ENCODE data around the gene ACE2. TPM values are rescaled to one million over a fixed set of nuclear protein-coding genes. Genes with fewer than 3 reads are reported as not detected.
"Not testable (repeated sequence)": the region's sequence is repeated elsewhere in the genome, so short reads cannot be mapped to it uniquely, and the experiment has no call there.

ACE2 gene
- under 1 TPM; 0.49 to 0.97 (median 0.85) TPM for total RNA-seq

- no peaks in the 10 kb centered on the region for H3K36me3 ChIP-seq
- no peak within 1 kb of the TSS for H3K27ac ChIP-seq
- WGBS, result 70% methylated on average over 4 of the region's 4 CpGs
- H3K27me3 ChIP-seq, result no peaks in the 10 kb centered on the region
- H3K4me3 ChIP-seq, result no peak within 1 kb of the TSS
- DNase-seq (ENCODE audit: low spot score in 2 of 2), result no peak
- no peaks in the 10 kb centered on the region for H3K9me3 ChIP-seq
- no peaks in the 10 kb centered on the region for H3K4me1 ChIP-seq
- no peak for TF ChIP-seq POLR2AphosphoS5 (IDR thresholded peaks at IDR 0.05)
- no peak for TF ChIP-seq EP300 (IDR thresholded peaks at IDR 0.05)
- no peak for TF ChIP-seq POLR2A (IDR thresholded peaks at IDR 0.05)
- TF ChIP-seq CTCF (IDR thresholded peaks at IDR 0.05), result no peak
Measured at GRCh38 chrX:15600745-15601144, at the start of gene ACE2. Gene ACE2 (minus strand): TSS chrX:15600960. CDS start chrX:15600911, 49 bp downstream.

DNA sequence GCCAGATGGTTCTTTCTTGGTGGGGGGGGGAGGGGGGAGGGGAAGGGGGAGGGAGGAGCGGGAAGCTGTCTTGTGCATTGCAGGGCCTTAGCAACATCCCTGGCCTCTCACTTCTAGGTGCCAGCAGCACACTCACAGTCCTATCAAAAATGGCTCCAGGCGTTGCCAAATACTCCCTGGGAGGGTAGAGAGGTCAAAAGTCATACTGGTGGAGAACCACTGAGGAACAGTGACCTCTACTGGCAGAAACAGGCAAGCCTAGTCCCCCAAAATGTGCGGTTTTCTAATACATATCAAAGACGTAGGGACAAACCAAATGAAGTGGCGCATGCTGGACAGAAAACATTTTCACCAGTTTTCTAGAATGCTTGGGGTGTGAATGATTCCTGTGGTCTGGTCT lies 46.8 kb upstream of the ACE2 start:
- H3K4me3 ChIP-seq; DNase-seq (ENCODE audit: low spot score in 2 of 2); H3K27me3 ChIP-seq; H3K27ac ChIP-seq; H3K36me3 ChIP-seq; H3K4me1 ChIP-seq; H3K9me3 ChIP-seq: not testable (repeated sequence)
- no CpG with 5 or more reads among the region's 5 CpGs for WGBS

GRCh38 chrX:15646543-15646942 lies 45.8 kb upstream of the ACE2 start:
- no peaks in the 10 kb centered on the region for H3K36me3 ChIP-seq
- H3K9me3 ChIP-seq, result no peaks in the 10 kb centered on the region
- no peak for DNase-seq (ENCODE audit: low spot score in 2 of 2)
- H3K4me1 ChIP-seq, result no peaks in the 10 kb centered on the region
- no peak overlapping the region for H3K27ac ChIP-seq
- no peaks in the 10 kb centered on the region for H3K27me3 ChIP-seq
- no peak overlapping the region for H3K4me3 ChIP-seq
- WGBS, result 96% methylated on average over 15 of the region's 27 CpGs
- TF ChIP-seq POLR2AphosphoS5 (IDR thresholded peaks at IDR 0.05), result no peak
- TF ChIP-seq POLR2A (IDR thresholded peaks at IDR 0.05), result no peak
- TF ChIP-seq EP300 (IDR thresholded peaks at IDR 0.05), result no peak
- TF ChIP-seq CTCF (IDR thresholded peaks at IDR 0.05), result no peak

GRCh38 chrX:15646031-15646430 lies 45.3 kb upstream of the ACE2 start:
- no peak for TF ChIP-seq CTCF (IDR thresholded peaks at IDR 0.05)
- TF ChIP-seq POLR2A (IDR thresholded peaks at IDR 0.05), result no peak
- no peak for TF ChIP-seq EP300 (IDR thresholded peaks at IDR 0.05)
- TF ChIP-seq POLR2AphosphoS5 (IDR thresholded peaks at IDR 0.05), result no peak
- no peak for DNase-seq (ENCODE audit: low spot score in 2 of 2)
- Histone ChIP-seq H3K4me1 (no peaks in the 10 kb centered on the region), H3K4me3 (no peak overlapping the region), H3K27me3 (no peaks in the 10 kb centered on the region), H3K9me3 (no peaks in the 10 kb centered on the region), H3K36me3 (no peaks in the 10 kb centered on the region), H3K27ac (no peak overlapping the region)
- WGBS, result 94% methylated on average over 6 of the region's 15 CpGs

DNA sequence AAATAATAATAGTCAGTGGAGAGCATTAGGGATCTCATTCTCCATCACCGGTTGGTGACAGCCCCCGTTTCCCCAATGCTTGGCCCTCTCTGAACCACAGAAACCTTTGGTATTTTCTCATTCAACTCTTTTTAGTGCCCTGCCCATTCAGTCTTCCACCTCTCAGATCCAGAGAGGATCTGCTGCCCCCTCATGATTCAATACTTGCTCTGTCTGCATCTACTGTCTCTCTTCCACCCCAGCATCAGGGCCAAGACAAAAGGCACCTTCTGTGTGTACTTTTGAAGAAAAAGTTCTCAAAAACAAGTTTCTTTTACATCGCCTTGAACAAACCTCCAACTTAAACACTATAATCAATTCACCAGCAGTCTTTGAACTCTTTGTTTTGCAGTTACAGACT lies 44.5 kb upstream of the ACE2 start:
- no peak overlapping the region for H3K27ac ChIP-seq
- no peaks in the 10 kb centered on the region for H3K4me1 ChIP-seq
- no peaks in the 10 kb centered on the region for H3K36me3 ChIP-seq
- no peaks in the 10 kb centered on the region for H3K9me3 ChIP-seq
- DNase-seq (ENCODE audit: low spot score in 2 of 2), result no peak
- H3K4me3 ChIP-seq, result no peak overlapping the region
- TF ChIP-seq EP300 (IDR thresholded peaks at IDR 0.05), result no peak
- TF ChIP-seq POLR2A (IDR thresholded peaks at IDR 0.05), result no peak
- TF ChIP-seq POLR2AphosphoS5 (IDR thresholded peaks at IDR 0.05), result no peak
- no peak for TF ChIP-seq CTCF (IDR thresholded peaks at IDR 0.05)
- no peaks in the 10 kb centered on the region for H3K27me3 ChIP-seq
- 78% methylated on average over 3 of the region's 3 CpGs for WGBS

GRCh38 chrX:15644560-15644872 lies 43.8 kb upstream of the ACE2 start:
- no peak for DNase-seq (ENCODE audit: low spot score in 2 of 2)
- TF ChIP-seq POLR2A (IDR thresholded peaks at IDR 0.05), result no peak
- TF ChIP-seq POLR2AphosphoS5 (IDR thresholded peaks at IDR 0.05), result no peak
- TF ChIP-seq EP300 (IDR thresholded peaks at IDR 0.05), result no peak
- no peak for TF ChIP-seq CTCF (IDR thresholded peaks at IDR 0.05)
- 95% methylated on average over 1 of the region's 1 CpG for WGBS
- Histone ChIP-seq H3K36me3 (no peaks in the 10 kb centered on the region), H3K27ac (no peak overlapping the region), H3K27me3 (no peaks in the 10 kb centered on the region), H3K9me3 (no peaks in the 10 kb centered on the region), H3K4me3 (no peak overlapping the region), H3K4me1 (no peaks in the 10 kb centered on the region)

All from suprapubic skin (tissue), 4 donors.